Measurements from ENCODE around the gene OBSCN. TPM values are rescaled to one million over a fixed set of nuclear protein-coding genes. Genes with fewer than 3 reads are reported as not detected.

The OBSCN gene
- polyA plus RNA-seq, 12 donors = 147 to 517 (median 269) TPM

GRCh38 chr1:228377664-228378089, 169.8 kb downstream of the OBSCN start:
- no peak for DNase-seq

- peak; percentile 81 for DNase-seq
Observed at GRCh38 chr1:228378090-228378872, 170.4 kb downstream of the OBSCN start.

- no peak for DNase-seq
Observed at GRCh38 chr1:228378873-228379460, 171.1 kb downstream of the OBSCN start.

GRCh38 chr1:228379666-228380065, 171.8 kb downstream of the OBSCN start:
- no peak for DNase-seq

- DNase-seq = no peak
Observed at GRCh38 chr1:228381356-228381755, 173.5 kb downstream of the OBSCN start.

DNA sequence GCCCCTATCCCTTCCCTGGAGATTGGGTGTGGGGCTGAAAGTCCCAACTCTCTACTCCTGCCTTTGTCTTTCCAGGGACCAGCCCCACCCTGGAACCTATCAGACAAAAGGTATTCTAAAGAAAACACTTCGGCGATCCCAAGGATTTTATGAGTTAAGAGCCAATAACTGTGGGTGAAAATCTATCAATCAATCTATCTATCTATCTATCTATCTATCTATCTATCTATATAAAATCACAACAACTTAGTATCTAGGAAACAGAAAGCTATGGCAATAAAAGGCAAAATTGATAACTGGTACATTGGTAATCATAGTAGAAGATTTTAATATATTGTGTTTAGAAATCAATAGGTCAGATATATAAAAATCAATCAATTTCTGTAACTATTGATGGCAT, 175.9 kb downstream of the OBSCN start:
- DNase-seq = no peak

GRCh38 chr1:228385232-228385631, 177.4 kb downstream of the OBSCN start:
- DNase-seq = no peak

- DNase-seq = no peak
Observed at GRCh38 chr1:228387321-228387720, 179.5 kb downstream of the OBSCN start.

DNA sequence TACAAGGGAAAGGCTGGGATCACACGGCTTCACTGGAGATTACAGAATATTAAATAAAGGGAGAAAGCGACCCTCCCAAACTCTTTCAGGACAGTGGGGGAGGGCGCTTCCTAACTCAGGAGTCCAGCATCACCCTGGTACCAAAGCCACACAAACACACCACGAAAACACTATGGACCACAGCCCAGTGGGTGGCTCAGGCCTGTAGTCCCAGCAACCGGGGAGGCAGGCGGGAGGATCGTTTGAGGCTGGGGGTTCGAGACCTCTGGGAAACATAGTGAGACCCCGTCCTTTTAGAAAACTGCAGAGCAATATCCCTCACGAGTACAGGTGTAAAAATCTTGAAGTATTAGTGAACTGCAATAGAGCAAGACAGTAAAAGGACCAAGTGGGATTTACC, 182.8 kb downstream of the OBSCN start:
- DNase-seq = no peak

DNA sequence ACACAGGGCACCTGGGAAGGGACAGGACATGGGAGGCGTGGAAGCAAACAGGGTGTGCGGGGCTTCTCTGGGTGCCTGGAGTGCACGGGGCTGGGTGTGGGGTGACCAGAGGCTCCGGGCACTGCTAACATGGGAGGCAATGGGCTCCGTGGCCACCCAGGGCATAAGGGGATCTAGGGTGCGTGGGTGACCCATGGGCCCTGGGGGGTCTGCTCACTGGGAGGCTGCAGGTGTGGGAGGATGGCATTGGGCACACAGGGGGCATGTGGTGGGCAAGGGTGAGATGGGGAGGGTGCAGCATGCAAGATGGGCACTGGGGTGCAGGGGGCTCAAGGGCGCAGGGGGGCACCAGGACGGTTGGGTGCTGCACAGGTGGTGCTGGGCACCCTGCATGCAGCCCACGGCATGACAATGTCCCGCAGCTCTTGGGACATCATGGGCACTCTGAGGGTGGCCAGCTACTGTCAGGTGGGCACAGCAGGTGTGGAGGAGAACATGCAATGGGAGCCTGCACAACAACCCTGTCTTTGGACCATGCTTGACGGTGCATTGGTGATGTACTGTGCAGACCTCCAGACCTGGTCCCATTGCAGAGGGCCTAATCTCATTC, 183.7 kb downstream of the OBSCN start:
- DNase-seq = no peak

- DNase-seq = no peak
Observed at GRCh38 chr1:228392111-228392936, 184.5 kb downstream of the OBSCN start.

GRCh38 chr1:228393268-228393701, 185.4 kb downstream of the OBSCN start:
- DNase-seq = no peak

- DNase-seq = no peak
Observed at GRCh38 chr1:228393811-228394570, 186.1 kb downstream of the OBSCN start.

GRCh38 chr1:228394571-228395394, 186.9 kb downstream of the OBSCN start:
- no peak for DNase-seq

- no peak for DNase-seq
Observed at GRCh38 chr1:228396770-228397662, 189.2 kb downstream of the OBSCN start.

DNA sequence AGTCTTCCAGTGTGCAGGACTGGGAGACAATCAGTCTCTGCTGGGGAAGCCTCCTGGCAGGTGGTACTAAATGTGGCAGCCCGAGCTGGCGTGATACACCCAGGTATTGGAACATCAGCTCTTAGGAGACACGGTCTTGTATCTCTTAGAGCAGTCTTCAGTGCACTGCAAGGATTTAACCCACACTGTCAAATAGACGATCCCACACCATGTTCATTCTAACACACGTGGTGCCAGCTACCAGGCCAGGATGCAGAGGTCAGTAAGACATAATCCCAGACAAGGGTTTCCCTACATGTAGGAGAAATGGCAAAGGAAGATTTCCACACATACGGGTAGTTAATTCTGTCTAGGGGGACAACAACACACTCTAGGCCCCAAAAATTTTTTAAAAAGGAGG, 190.1 kb downstream of the OBSCN start:
- DNase-seq = no peak

- DNase-seq = no peak
Observed at GRCh38 chr1:228398741-228399461, 191.1 kb downstream of the OBSCN start.

- DNase-seq = no peak
Observed at GRCh38 chr1:228399531-228400236, 191.8 kb downstream of the OBSCN start.

All from muscle of arm (tissue), 12 donors.